HCT116 (cell line): ENCODE data around the gene MIR17HG. TPM values are rescaled to one million over a fixed set of nuclear protein-coding genes. Genes with fewer than 3 reads are reported as not detected.

Experiments
- ATAC-seq: fragments of 200-7000 bp; cut with Tn5 transposase; 2 replicates; pipeline ENCODE4 v1.9.1; 2020; ENCODE audit warnings: mild to moderate bottlenecking, moderate library complexity
- BruUV-seq: library from RNA; stranded (reverse); fragments of 400-500 nt; replicated peaks from 2 replicates; lab custom pipeline; 2021; lab: Mats Ljungman, UMichigan
- CTCF ChIA-PET: fragments of 300-600 bp; sonication (Branson Sonifier 250); formaldehyde crosslinking; loops from one replicate; lab custom pipeline; 2021; ENCODE audit warnings: antibody characterized with exemption; lab: Charles Lee
- POLR2A ChIA-PET: fragments of 300-600, 350-600 bp; sonication (Branson Sonifier 250); formaldehyde crosslinking; loops from one replicate; lab custom pipeline; 2021; ENCODE audit warnings: antibody characterized with exemption; lab: Charles Lee
- RAD21 ChIA-PET, 2 experiments: fragments of 300-600 bp; sonication (Branson Sonifier 250); formaldehyde crosslinking; loops; one replicate each; lab custom pipeline; 2023; ENCODE audit warnings: low total read pairs in 2 of 2; ENCODE audit not compliant: uncharacterized antibody in 2 of 2, unreplicated experiment in 2 of 2, low non-redundant PET in 1 of 2; lab: Charles Lee
- DNase-seq: peaks from one replicate; pipeline ENCODE4 v3.0.0-alpha.2; 2010; ENCODE audit warnings: low read depth, low spot score
- H2AFZ ChIP-seq: fragments of 200-600 bp; shearing (Covaris generic), sonication (generic); 2 replicates; pipeline ENCODE4 v1.6.1; 2017; ENCODE audit warnings: low read depth, mixed run types, mixed read lengths, antibody characterized with exemption, low read length; ENCODE audit not compliant: poor library complexity, severe bottlenecking
- H3K27ac ChIP-seq: 2 replicates; pipeline ENCODE4 v1.5.1; 2012; ENCODE audit warnings: low read depth, low read length
- H3K27me3 ChIP-seq: fragments of 200-600 bp; sonication (generic); 2 replicates; pipeline ENCODE4 v1.6.1; 2016; ENCODE audit warnings: mixed run types, low read length, mixed read lengths; ENCODE audit not compliant: insufficient read depth
- H3K36me3 ChIP-seq, 2 experiments: fragments of 200-500 bp in 1 of 2; fragments of 200-600 bp in 1 of 2; sonication (Bioruptor generic) in 1 of 2; sonication (generic) in 1 of 2; 2 replicates each; pipeline versions ENCODE4 v1.5.1 to v1.6.1; 2014 to 2016; ENCODE audit warnings: low read length in 2 of 2, inconsistent platforms in 1 of 2, mixed read lengths in 1 of 2, mixed run types in 1 of 2; ENCODE audit not compliant: insufficient read depth in 2 of 2, control insufficient read depth in 1 of 2
- H3K4me1 ChIP-seq, 2 experiments: fragments of 200-600 bp in 1 of 2; sonication (generic) in 1 of 2; 2 replicates each; pipeline versions ENCODE4 v1.5.1 to v1.6.1; 2012 to 2017; ENCODE audit warnings: low read length in 2 of 2, inconsistent platforms in 1 of 2, mild to moderate bottlenecking in 1 of 2, mixed read lengths in 1 of 2, mixed run types in 1 of 2, moderate library complexity in 1 of 2; ENCODE audit not compliant: insufficient read depth in 2 of 2, control insufficient read depth in 1 of 2
- H3K4me2 ChIP-seq: fragments of 200-600 bp; sonication (generic); 2 replicates; pipeline ENCODE4 v1.6.1; 2017; ENCODE audit warnings: mixed run types, low read length, mixed read lengths
- H3K4me3 ChIP-seq, 2 experiments: fragments of 200-600 bp in 1 of 2; sonication (generic) in 1 of 2; replicated peaks in 1 of 2; 2 replicates each; pipeline ENCODE4 v1.5.1; 2011 to 2016; ENCODE audit warnings: low read length in 2 of 2, control low read depth in 1 of 2, low read depth in 1 of 2, mild to moderate bottlenecking in 1 of 2, mixed read lengths in 1 of 2, mixed run types in 1 of 2
- H3K79me2 ChIP-seq: fragments of 200-600 bp; sonication (generic); 2 replicates; pipeline ENCODE4 v1.6.1; 2017; ENCODE audit warnings: mild to moderate bottlenecking, mixed run types, low read length, moderate library complexity, mixed read lengths; ENCODE audit not compliant: insufficient read depth
- H3K9ac ChIP-seq: fragments of 200-600 bp; sonication (generic); 2 replicates; pipeline ENCODE4 v1.6.1; 2016; ENCODE audit warnings: low read length, mixed read lengths
- H3K9me2 ChIP-seq: fragments of 200-600 bp; sonication (generic), shearing (Covaris generic); 2 replicates; pipeline ENCODE4 v1.6.1; 2017; ENCODE audit warnings: mixed run types, mild to moderate bottlenecking, moderate library complexity; ENCODE audit not compliant: insufficient read depth
- H3K9me3 ChIP-seq, 2 experiments: fragments of 200-500 bp in 1 of 2; fragments of 200-600 bp in 1 of 2; sonication (Bioruptor generic) in 1 of 2; sonication (generic) in 1 of 2; 2 replicates each; pipeline ENCODE4 v1.6.1; 2014 to 2017; ENCODE audit warnings: low read length in 2 of 2, mixed read lengths in 2 of 2, inconsistent platforms in 1 of 2, low read depth in 1 of 2, mild to moderate bottlenecking in 1 of 2, mixed run types in 1 of 2, moderate library complexity in 1 of 2; ENCODE audit not compliant: control insufficient read depth in 1 of 2, insufficient read depth in 1 of 2
- H4K20me1 ChIP-seq: fragments of 200-600 bp; sonication (generic), shearing (Covaris generic); 2 replicates; pipeline ENCODE4 v1.6.1; 2017; ENCODE audit warnings: mixed run types, mild to moderate bottlenecking, moderate library complexity; ENCODE audit not compliant: insufficient read depth
- CTCF ChIP-seq, 3 experiments: fragments of 200-600 bp in 1 of 3; sonication (generic) in 1 of 3; IDR thresholded peaks in 2 of 3; conservative IDR thresholded peaks in 1 of 3; 2 replicates each; pipeline ENCODE4 v1.5.1; 2012 to 2017; ENCODE audit warnings: low read depth in 2 of 3, low read length in 2 of 3, antibody characterized with exemption in 1 of 3, borderline replicate concordance in 1 of 3, control low read depth in 1 of 3, mild to moderate bottlenecking in 1 of 3, mixed read lengths in 1 of 3, mixed run types in 1 of 3, moderate library complexity in 1 of 3; ENCODE audit not compliant: insufficient read depth in 1 of 3
- FOSL1 ChIP-seq: IDR thresholded peaks from 2 replicates; pipeline ENCODE4 v1.6.1; 2012; ENCODE audit warnings: low read depth
- POLR2AphosphoS5 ChIP-seq: IDR thresholded peaks from 2 replicates; pipeline ENCODE4 v1.6.1; 2011; ENCODE audit warnings: mild to moderate bottlenecking, low read depth, low read length, moderate library complexity
- REST ChIP-seq: IDR thresholded peaks from 2 replicates; pipeline ENCODE4 v1.6.1; 2012; ENCODE audit warnings: low read depth
- SP1 ChIP-seq: IDR thresholded peaks from 2 replicates; pipeline ENCODE4 v1.6.1; 2012; ENCODE audit warnings: low read depth
- SRF ChIP-seq: IDR thresholded peaks from 2 replicates; pipeline ENCODE4 v1.6.1; 2012; ENCODE audit warnings: low read depth
- YY1 ChIP-seq: IDR thresholded peaks from 2 replicates; pipeline ENCODE4 v1.6.1; 2011; ENCODE audit warnings: low read length, low read depth, moderate library complexity, mild to moderate bottlenecking; ENCODE audit not compliant: insufficient replicate concordance; ENCODE audit errors: extremely low read depth
- ZBTB33 ChIP-seq: IDR thresholded peaks from 2 replicates; pipeline ENCODE4 v1.6.1; 2011; ENCODE audit warnings: mild to moderate bottlenecking, low read length, moderate library complexity; ENCODE audit not compliant: insufficient replicate concordance; ENCODE audit errors: extremely low read depth
- intact Hi-C: fragments of 100-400 bp; cut with micrococcal nuclease; formaldehyde crosslinking; loops from 2 replicates; pipeline ENCODE4 v1.10.0; 2022
- total RNA-seq: library from RNA; stranded (reverse); gene quantifications from one replicate; pipeline ENCODE4 v1.2.1, GENCODE V29; 2021; ENCODE audit not compliant: unreplicated experiment

Gene MIR17HG
- total RNA-seq, 1 experiment from 2014 or later: 10.3 TPM

- no TSS peak for BruUV-seq
- H2AFZ ChIP-seq: no peak overlapping the region
- H3K4me2 ChIP-seq: no peak overlapping the region
- CTCF ChIA-PET: no interaction called here
- peaks cover 41% of the 10 kb centered on the region; the same call in 1 of the 2 replicates for H4K20me1 ChIP-seq
- intact Hi-C loops: no loop called here
- H3K36me3 ChIP-seq: peaks cover 39 to 41% of the 10 kb centered on the region in 2 experiments
- H3K4me3 ChIP-seq: no peak overlapping the region
- H3K4me1 ChIP-seq: no peaks in the 10 kb centered on the region
- H3K27me3 ChIP-seq: no peaks in the 10 kb centered on the region
- no peaks in the 10 kb centered on the region for H3K9me2 ChIP-seq
- no peak overlapping the region for H3K27ac ChIP-seq
- ATAC-seq (no peak), DNase-seq (no peak)
- TF ChIP-seq POLR2AphosphoS5 (peak; percentile 34; the same call in 1 of the 2 replicates), SP1 (no peak)
- H3K9ac ChIP-seq: no peak overlapping the region
- no peaks in the 10 kb centered on the region for H3K9me3 ChIP-seq
- H3K79me2 ChIP-seq: peaks cover 22% of the 10 kb centered on the region
- RAD21 ChIA-PET: no interaction called here
- POLR2A ChIA-PET: interaction anchor here (0.6 kb wide), 1 partner anchor 10 kb away, joined by 3 read pairs; no protein-coding TSS in a partner anchor
These were observed 8.6 kb downstream of the MIR17HG start for GRCh38 chr13:91355826-91356710.

- no peaks in the 10 kb centered on the region for H3K27me3 ChIP-seq
- peaks cover 32% of the 10 kb centered on the region; the same call in 1 of the 2 replicates for H4K20me1 ChIP-seq
- H3K9me2 ChIP-seq: no peaks in the 10 kb centered on the region
- H2AFZ ChIP-seq: no peak overlapping the region
- DNase-seq (no peak), ATAC-seq (no peak)
- peaks cover 12% of the 10 kb centered on the region for H3K79me2 ChIP-seq
- RAD21 ChIA-PET: no interaction called here
- H3K4me3 ChIP-seq: no peak overlapping the region
- no peaks in the 10 kb centered on the region for H3K4me1 ChIP-seq
- no peak overlapping the region for H3K4me2 ChIP-seq
- no peak overlapping the region for H3K27ac ChIP-seq
- CTCF ChIA-PET: no interaction called here
- peaks cover 29 to 31% of the 10 kb centered on the region in 2 experiments for H3K36me3 ChIP-seq
- no peaks in the 10 kb centered on the region for H3K9me3 ChIP-seq
- intact Hi-C loops: no loop called here
- POLR2A ChIA-PET: no interaction called here
- no TSS peak for BruUV-seq
- H3K9ac ChIP-seq: no peak overlapping the region
- no peak for TF ChIP-seq CTCF (IDR thresholded peaks at IDR 0.05 in 2 of 3, conservative IDR thresholded peaks at IDR 0.05 in 1 of 3; ENCODE audit: borderline replicate concordance in 1 of 3, insufficient read depth in 1 of 3, low read depth in 2 of 3, low read length in 2 of 3)
- TF ChIP-seq ZBTB33: no peak
- no peak for TF ChIP-seq YY1
- no peak for TF ChIP-seq SRF
- no peak for TF ChIP-seq REST
- TF ChIP-seq FOSL1: no peak
These were observed 9.6 kb downstream of the MIR17HG start for GRCh38 chr13:91356919-91357612.
